Stimulated activated CD8-positive, alpha-beta memory T cell treated with anti-CD3 and anti-CD28 coated beads, Interleukin-12 subunit alpha, Interleukin-12 subunit beta, amount 100 ng/mL, for 24 hours (primary cell): Measurements from ENCODE around the gene TNFSF8.

ENCODE experiments used
- DNase-seq: peaks from one replicate; pipeline ENCODE4 v3.0.0-alpha.2; 2020; ENCODE audit errors: extremely low read depth

The TNFSF8 gene

GRCh38 chr9:114905170-114905940, 25.0 kb downstream of the TNFSF8 start:
- no peak for DNase-seq

GRCh38 chr9:114902786-114903524, 27.4 kb downstream of the TNFSF8 start:
- DNase-seq: no peak

- no peak for DNase-seq
These were observed 29.2 kb downstream of the TNFSF8 start for GRCh38 chr9:114900942-114901802.

- DNase-seq: no peak
These were observed 30.4 kb downstream of the TNFSF8 start for GRCh38 chr9:114899995-114900394.

- no peak for DNase-seq
These were observed 30.9 kb downstream of the TNFSF8 start for GRCh38 chr9:114899461-114899860.

DNA sequence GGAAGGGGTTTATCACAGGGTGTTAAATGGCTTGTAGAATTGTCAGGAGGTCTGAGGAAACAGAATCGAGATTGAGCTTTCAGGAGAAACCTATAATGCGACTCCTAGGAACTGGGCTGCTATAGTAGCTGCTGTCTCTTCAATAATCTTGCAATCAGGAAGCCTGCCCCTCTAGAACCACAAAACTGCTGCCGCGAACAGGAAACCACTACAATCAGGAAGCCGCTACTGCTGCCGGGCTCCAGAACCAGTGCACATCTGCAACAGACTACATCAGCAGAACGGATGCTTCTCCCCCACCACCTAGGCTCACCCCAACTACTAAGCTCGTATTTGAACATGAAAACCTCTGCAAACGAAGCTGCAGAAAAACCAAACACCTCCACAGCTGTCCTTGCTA, 31.6 kb downstream of the TNFSF8 start:
- peak; percentile 47 for DNase-seq

GRCh38 chr9:114897196-114897595, 33.2 kb downstream of the TNFSF8 start:
- no peak for DNase-seq

- no peak for DNase-seq
These were observed 34.0 kb downstream of the TNFSF8 start for GRCh38 chr9:114896344-114896743.

GRCh38 chr9:114895521-114895991, 34.8 kb downstream of the TNFSF8 start:
- DNase-seq: no peak

DNA sequence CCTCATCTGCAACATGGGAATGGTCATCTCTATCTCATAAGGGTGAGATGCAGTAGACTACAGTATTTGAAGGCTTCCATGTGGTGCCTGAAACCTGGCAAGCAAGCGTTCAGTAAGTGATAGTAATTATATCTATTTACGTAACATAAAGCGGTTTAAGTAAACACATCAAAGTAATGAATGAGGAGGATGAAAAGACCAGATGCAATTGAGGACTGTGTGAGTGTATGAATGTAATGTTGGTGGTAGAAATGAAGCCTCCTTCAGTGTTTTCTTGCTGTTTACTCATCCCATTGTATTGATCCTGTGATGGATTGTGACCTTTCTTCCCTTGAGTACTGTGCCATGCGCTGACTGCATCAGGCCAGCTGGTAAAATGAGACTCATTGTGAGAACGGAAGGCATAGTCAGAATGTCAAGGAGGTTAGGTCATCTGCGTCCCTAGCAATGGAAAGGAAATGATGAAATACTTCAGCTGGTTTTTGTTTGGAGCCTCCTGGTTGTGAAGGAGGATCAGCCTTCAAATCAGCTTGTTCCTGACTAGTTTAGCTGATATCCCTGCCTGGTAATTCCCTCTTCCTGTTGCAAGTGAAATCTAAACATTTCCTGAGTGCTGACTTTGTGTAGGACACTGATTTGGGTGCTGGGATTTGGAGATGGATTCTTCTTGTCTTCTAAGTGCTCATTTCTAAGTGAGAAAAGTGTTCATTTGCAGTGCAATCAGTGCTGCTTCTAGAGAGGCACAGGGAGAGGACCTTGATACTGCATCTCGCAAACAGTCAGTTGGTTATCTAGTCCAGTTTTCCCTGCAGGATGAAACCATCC, 35.6 kb downstream of the TNFSF8 start:
- no peak for DNase-seq

- no peak for DNase-seq
These were observed 36.2 kb downstream of the TNFSF8 start for GRCh38 chr9:114894206-114894605.

DNA sequence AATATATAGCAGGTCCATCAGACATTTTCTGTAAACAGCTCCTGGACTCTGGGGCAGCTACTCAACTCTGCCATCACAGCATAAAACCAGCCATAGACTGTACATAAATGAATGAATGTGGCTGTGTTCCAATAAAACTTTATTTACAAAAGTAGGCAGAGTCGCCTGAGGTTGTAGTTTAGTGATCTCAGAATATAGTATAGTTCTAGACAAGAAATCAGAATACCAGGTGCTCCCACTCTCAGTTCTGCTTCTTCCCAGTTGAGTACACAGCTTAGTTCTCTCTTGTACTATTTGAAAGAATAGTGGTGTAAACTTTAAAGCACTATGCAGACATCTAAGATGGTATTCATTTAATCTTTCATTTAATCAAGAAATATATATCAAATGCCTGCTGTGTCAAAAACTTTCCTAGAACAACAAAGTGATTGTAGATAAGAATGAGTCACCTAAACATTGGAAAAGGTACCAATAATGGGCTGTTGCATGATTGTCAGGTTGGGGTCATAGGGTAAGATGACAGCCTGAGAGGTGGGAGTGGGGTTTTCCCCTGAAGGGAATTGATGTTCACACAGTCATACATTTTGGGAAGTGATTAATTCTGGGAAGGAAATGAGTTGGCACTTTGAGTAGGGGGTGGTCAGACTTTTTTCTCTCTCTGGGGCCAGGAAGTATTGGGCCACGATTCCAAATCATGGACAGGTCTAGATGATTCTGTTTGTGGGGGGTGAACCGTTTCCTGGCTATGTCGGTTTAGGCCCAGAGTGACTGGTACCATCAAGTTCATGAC, 37.0 kb downstream of the TNFSF8 start:
- no peak for DNase-seq

GRCh38 chr9:114889802-114890224, 40.6 kb downstream of the TNFSF8 start:
- DNase-seq: no peak

- DNase-seq: no peak
These were observed 41.8 kb downstream of the TNFSF8 start for GRCh38 chr9:114888607-114889006.

DNA sequence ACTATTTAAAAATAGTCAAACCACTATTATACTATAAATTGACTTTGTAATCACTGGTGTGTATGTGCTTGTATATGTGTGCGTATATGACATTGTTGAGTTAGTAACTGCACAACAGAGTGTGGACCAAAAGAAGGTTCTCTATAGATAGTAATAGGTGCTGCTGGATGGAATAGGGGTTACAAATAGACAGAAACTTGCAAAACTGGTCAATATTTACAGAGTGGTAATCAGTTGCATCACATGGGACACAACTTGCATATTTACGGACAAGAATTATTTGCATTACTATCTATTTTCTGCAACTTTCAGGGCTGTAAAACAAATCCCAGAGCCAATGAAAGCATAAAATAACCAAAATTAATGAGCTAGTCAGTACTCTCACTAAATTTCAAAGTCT, 42.4 kb downstream of the TNFSF8 start:
- no peak for DNase-seq

GRCh38 chr9:114884787-114885452, 45.5 kb downstream of the TNFSF8 start:
- DNase-seq: no peak

GRCh38 chr9:114883709-114884108, 46.7 kb downstream of the TNFSF8 start:
- DNase-seq: no peak

DNA sequence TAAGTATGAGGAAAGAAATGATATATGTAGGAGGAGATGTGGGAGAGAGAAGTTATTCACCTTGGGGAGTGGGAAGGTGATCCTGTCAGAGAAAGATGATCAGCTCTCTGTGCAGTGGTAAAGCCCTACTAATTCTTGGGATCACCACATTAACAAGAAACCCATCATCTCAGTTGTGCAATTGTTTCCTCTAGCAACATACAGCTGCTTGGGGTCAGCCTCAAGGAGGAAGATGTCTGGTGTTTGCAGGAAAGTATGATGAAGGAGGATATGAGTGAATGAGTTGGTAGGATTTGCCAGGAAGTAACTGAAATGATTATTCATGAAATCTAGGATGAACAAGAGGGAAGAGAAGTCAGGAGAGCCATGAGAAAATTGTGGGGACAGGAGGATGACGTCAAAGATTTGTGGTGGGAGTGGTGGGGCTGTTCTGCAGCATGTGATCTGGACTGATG, 50.1 kb downstream of the TNFSF8 start:
- DNase-seq: no peak

DNA sequence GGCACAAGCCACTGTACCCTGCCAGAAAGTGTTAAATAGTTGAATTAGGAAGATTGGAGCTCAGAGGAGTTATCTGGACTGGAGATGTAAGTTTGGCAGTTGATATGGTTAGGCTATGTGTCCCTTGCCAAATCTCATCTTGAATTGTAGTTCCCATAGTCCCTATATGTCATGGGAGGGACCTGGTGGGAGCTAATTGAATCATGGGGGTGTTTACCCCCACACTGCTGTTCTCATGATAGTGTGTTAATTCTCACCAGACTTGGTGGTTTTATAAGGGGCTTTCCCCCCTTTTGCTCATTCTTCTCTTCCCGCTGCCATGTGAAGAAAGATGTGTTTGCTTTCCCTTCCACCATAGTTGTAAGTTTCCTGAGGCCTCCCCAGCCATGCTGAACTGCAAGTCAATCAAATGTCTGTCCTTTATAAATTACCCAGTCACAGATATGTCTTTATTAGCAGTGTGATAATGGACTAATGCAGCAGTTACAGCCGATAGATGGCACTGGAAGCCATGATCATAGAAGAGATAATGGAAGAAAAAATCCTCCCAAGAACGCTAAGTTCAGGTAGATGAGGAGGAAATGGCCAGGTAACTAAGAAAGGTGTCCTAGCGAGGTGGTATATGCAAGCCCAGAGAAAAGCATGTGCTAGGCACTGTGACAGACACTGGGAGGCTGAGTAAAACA, 51.4 kb downstream of the TNFSF8 start:
- no peak for DNase-seq
